Activated T-helper 2 cell treated with anti-CD3 and anti-CD28 coated beads, Interferon-gamma antibody, Interleukin-2, Interleukin-4, amounts not matched to agents 10 μg/mL and 5 μg/mL and 100 μg/mL, durations not matched to agents 14 hours and 24 hours and 36 hours (primary cell): Measurements from ENCODE around the gene VPS37B. TPM values are rescaled to one million over a fixed set of nuclear protein-coding genes. Genes with fewer than 3 reads are reported as not detected.

Source experiments
- DNase-seq: peaks from one replicate; pipeline ENCODE4 v3.0.0; 2021; ENCODE audit warnings: low spot score
- H3K27ac Mint-ChIP-seq: one replicate; pipeline ENCODE4 v1.8.0; 2021; ENCODE audit warnings: mixed read lengths
- H3K27me3 Mint-ChIP-seq: one replicate; pipeline ENCODE4 v1.8.0; 2021; ENCODE audit warnings: low read depth, mixed read lengths
- H3K36me3 Mint-ChIP-seq: one replicate; pipeline ENCODE4 v1.8.0; 2021; ENCODE audit warnings: low read depth, mixed read lengths
- H3K4me1 Mint-ChIP-seq: one replicate; pipeline ENCODE4 v1.8.0; 2021; ENCODE audit warnings: low read depth, mixed read lengths
- H3K4me3 Mint-ChIP-seq: one replicate; pipeline ENCODE4 v1.8.0; 2021; ENCODE audit warnings: low read depth, mild to moderate bottlenecking, moderate library complexity, mixed read lengths
- H3K9me3 Mint-ChIP-seq: one replicate; pipeline ENCODE4 v1.8.0; 2021; ENCODE audit warnings: mixed read lengths
- intact Hi-C: fragments of 100-400 bp; cut with micrococcal nuclease; formaldehyde crosslinking; loops from one replicate; pipeline ENCODE4 v1.15.1; 2023
- total RNA-seq: library from RNA; stranded (reverse); gene quantifications from 2 replicates; pipeline ENCODE4 v1.2.3, GENCODE V29; 2022

VPS37B gene
- total RNA-seq, 1 donor from 2014 or later, result 11.7 TPM

DNA sequence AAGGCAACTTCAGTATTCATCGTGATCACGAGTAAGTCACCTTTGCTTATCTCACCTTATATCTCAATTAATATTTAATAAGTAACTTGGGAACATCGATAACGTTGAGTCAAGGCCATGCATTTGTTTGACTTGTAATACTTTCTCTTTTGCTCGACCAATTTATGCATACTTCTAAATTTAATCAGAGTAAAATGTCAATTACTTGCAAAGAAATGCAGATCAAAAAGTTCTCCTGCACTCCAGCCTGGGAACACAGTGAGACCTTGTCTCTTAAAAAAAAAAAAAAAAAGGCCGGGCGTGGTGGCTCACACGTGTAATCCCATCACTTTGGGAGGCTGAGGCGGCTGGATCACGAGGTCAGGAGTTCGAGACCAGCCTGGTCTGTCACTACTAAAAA, 72.5 kb downstream of the VPS37B start:
- no peak overlapping the region for H3K4me3 Mint-ChIP-seq
- no peak overlapping the region for H3K27ac Mint-ChIP-seq
- H3K4me1 Mint-ChIP-seq, result peaks cover 2% of the 10 kb centered on the region
- no peaks in the 10 kb centered on the region for H3K36me3 Mint-ChIP-seq
- no peak for DNase-seq
- intact Hi-C loops, result no loop called here
- peaks cover 16% of the 10 kb centered on the region for H3K27me3 Mint-ChIP-seq
- no peaks in the 10 kb centered on the region for H3K9me3 Mint-ChIP-seq

DNA sequence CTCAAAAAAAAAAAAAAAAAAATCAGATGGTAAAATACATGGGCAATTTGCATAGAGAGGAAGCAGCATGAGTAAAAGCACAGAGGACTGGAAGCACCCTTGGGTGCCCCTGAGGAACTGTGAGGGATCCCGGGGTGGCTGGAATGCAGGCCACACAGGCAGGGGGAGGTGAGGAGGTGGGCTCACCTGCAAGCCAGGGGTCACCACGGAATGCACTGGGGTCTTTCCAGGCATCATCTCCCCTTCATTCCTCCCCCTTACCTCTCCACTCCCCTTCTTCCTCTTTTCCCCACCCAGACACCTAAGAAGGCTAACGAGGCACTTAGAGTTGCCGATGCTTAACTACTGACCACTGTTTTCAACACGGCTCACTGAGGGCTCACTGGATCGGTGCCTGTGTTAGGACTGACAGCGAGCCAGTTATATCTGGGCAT, 75.1 kb downstream of the VPS37B start:
- Mint-ChIP-seq H3K4me3 (no peak overlapping the region), H3K36me3 (no peaks in the 10 kb centered on the region), H3K27ac (no peak overlapping the region), H3K4me1 (no peaks in the 10 kb centered on the region), H3K27me3 (peaks cover 2% of the 10 kb centered on the region), H3K9me3 (no peaks in the 10 kb centered on the region)
- intact Hi-C loops, result no loop called here
- no peak for DNase-seq

DNA sequence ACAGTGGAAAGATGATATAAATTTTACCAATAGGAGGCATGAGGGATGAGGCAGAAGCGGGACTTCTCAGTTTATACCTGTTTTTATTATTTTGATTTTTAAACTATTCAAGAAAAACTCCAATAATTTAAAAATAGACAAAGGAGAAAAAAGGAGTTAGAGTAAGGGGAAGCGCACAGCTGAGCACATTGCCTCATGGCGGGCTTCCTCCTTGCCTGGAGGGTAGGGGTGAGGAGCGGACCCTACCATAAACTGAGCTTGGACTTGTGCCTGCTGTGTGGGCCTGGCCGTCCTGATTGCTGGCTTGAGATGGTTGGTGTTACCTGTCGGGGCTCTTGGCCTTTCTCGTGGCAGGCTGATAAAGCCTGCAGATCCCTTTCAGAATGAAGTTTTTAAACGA, 75.8 kb downstream of the VPS37B start:
- Mint-ChIP-seq H3K9me3 (no peaks in the 10 kb centered on the region), H3K27ac (no peak overlapping the region), H3K4me3 (no peak overlapping the region), H3K36me3 (no peaks in the 10 kb centered on the region), H3K27me3 (peaks cover 1% of the 10 kb centered on the region), H3K4me1 (no peaks in the 10 kb centered on the region)
- intact Hi-C loops, result no loop called here
- no peak for DNase-seq

DNA sequence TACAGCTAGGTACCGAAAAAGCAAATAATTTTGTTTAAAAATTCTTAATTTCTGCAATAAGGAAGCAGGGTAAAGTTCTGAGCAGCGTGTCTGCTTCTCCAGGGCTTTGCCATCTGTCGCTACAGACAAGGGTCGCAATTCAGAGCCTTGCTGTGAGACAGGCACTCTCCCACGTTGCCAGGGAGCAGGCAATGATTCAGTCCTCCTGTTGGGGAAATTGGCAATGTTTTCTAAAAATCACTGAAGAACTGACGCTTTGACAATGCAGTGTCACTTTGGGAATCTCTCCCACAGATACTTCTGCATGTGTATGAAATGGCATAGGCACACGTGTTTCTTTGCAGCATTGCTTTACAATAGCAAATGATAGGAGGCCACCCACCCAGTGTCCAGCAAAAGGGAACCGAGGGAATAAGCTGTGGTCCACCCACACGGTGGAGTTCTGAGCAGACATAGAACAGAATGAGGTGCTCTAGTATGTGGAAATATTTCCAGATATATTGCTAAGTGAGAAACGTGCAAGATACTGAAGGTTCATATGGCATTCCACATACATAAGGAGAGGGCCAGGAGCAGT, 76.6 kb downstream of the VPS37B start:
- H3K27me3 Mint-ChIP-seq, result no peaks in the 10 kb centered on the region
- DNase-seq, result no peak
- H3K4me3 Mint-ChIP-seq, result no peak overlapping the region
- H3K36me3 Mint-ChIP-seq, result no peaks in the 10 kb centered on the region
- H3K4me1 Mint-ChIP-seq, result no peaks in the 10 kb centered on the region
- no peaks in the 10 kb centered on the region for H3K9me3 Mint-ChIP-seq
- intact Hi-C loops, result no loop called here
- no peak overlapping the region for H3K27ac Mint-ChIP-seq

Other genes starting within 250 kb of the VPS37B start
- 0.16 TPM in 2 replicates for gene HCAR2, start 192.8 kb downstream of the VPS37B start, total RNA-seq
- gene HCAR3, start 179.3 kb downstream of the VPS37B start, total RNA-seq, result 0.34 and 0.46 TPM in 2 replicates
- gene HCAR1, start 165.3 kb downstream of the VPS37B start, total RNA-seq, result 2.6 and 2.8 TPM in 2 replicates
- gene DENR, start 143.3 kb downstream of the VPS37B start, total RNA-seq, result 76.7 and 79.6 TPM in 2 replicates
- gene CCDC62, start 121.6 kb downstream of the VPS37B start, total RNA-seq, result 0.39 and 0.62 TPM in 2 replicates
- gene HIP1R, start 60.7 kb downstream of the VPS37B start, total RNA-seq, result 28.8 and 29.0 TPM in 2 replicates
- gene ABCB9, start 70.3 kb upstream of the VPS37B start, total RNA-seq, result 4.4 and 5.4 TPM in 2 replicates
- gene OGFOD2, start 79.1 kb upstream of the VPS37B start, total RNA-seq, result 20.3 and 21.3 TPM in 2 replicates
- 161 and 168 TPM in 2 replicates for gene ARL6IP4, start 84.6 kb upstream of the VPS37B start, total RNA-seq